ENCODE results near the gene TRIM46.

DNA sequence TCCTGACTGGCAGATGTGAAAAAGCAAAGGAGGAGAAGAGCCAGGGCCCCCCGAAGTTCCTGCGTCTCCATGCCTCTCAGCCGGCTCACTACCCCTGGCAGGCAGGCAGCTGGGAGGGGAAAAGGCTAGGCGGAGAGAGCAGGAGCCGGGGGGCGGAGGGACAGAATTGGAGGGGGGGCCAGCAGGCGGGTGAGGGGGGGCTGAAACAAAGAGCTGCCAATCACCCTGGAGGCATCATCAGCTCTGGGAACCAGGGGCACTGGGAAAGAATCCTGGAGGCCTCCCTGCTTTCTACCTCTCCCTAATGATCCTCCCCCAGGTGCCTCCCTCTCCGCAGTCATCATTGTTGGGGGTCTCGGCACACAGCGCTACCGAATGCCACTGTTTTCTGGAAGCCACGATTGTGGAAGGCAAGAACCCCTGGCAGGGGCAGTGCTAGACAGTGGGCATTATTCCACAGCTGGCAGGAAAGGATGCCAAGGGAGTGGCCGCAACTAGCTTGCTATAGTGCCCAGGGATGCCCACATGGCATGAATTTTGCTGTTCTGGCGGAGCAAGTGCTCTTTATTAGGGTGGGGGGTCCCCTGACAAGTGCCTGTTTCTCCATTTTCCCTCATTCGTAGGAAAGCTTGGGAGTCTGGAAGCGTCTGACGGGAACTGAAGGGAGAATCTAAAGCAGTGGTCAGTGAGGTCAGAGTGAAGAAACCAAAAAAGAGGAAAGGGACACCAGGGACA is 34.3 kb downstream of the TRIM46 start, which contains the start of gene THBS3:
- TF ChIP-seq, protein P1, sequence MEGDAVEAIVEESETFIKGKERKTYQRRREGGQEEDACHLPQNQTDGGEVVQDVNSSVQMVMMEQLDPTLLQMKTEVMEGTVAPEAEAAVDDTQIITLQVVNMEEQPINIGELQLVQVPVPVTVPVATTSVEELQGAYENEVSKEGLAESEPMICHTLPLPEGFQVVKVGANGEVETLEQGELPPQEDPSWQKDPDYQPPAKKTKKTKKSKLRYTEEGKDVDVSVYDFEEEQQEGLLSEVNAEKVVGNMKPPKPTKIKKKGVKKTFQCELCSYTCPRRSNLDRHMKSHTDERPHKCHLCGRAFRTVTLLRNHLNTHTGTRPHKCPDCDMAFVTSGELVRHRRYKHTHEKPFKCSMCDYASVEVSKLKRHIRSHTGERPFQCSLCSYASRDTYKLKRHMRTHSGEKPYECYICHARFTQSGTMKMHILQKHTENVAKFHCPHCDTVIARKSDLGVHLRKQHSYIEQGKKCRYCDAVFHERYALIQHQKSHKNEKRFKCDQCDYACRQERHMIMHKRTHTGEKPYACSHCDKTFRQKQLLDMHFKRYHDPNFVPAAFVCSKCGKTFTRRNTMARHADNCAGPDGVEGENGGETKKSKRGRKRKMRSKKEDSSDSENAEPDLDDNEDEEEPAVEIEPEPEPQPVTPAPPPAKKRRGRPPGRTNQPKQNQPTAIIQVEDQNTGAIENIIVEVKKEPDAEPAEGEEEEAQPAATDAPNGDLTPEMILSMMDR (IDR thresholded peaks at IDR 0.05): no peak
- TF ChIP-seq POLR2A (IDR thresholded peaks at IDR 0.05): no peak
- TF ChIP-seq POLR2AphosphoS5 (IDR thresholded peaks at IDR 0.05): no peak
- TF ChIP-seq EP300 (IDR thresholded peaks at IDR 0.05): no peak
